HepG2 (cell line): ENCODE data around the gene CCSER1. TPM values are rescaled to one million over a fixed set of nuclear protein-coding genes. Genes with fewer than 3 reads are reported as not detected.

ENCODE experiments used
- ATAC-seq: fragments of 200-7000 bp; cut with Tn5 transposase; 3 replicates; pipeline ENCODE4 v1.9.1; 2020; ENCODE audit warnings: mild to moderate bottlenecking, moderate library complexity
- BruUV-seq: library from RNA; stranded (reverse); fragments of 400-500 nt; replicated peaks from 2 replicates; lab custom pipeline; 2021; lab: Mats Ljungman, UMichigan
- CTCF ChIA-PET: fragments of 300-600 bp; formaldehyde crosslinking; extraction: SDS; loops from one replicate; lab custom pipeline; 2021; ENCODE audit warnings: low total read pairs, inconsistent platforms, low intra/inter-chr PET ratio; lab: Yijun Ruan, JAX
- POLR2A ChIA-PET: fragments of 350-600 bp; sonication (Branson Sonifier 250); formaldehyde crosslinking; loops from one replicate; lab custom pipeline; 2020; ENCODE audit warnings: antibody characterized with exemption, inconsistent platforms; lab: Yijun Ruan, JAX
- DNase-seq: peaks from one replicate; pipeline ENCODE4 v3.0.0-alpha.2; 2015; ENCODE audit warnings: low spot score
- FAIRE-seq: peaks from 3 replicates; lab custom pipeline; 2011; peaks lifted over from hg19 to GRCh38; lab: Jason Lieb, UNC
- H2AFZ ChIP-seq: one replicate; pipeline ENCODE4 v1.6.1; 2011; ENCODE audit warnings: low read length, inconsistent platforms
- H3K27ac ChIP-seq: fragments of 300-600 bp; 3 replicates; pipeline ENCODE4 v1.8.0; 2011; ENCODE audit warnings: mixed run types, mild to moderate bottlenecking, mixed read lengths, low read length, inconsistent platforms; ENCODE audit not compliant: insufficient read depth; ENCODE audit errors: extremely low read length
- H3K27me3 ChIP-seq, 2 experiments: fragments of 200-600 bp in 1 of 2; 2 replicates in 1 of 2; 3 replicates in 1 of 2; pipeline versions ENCODE4 v1.6.0 to v1.8.0; 2011; ENCODE audit warnings: low read length in 2 of 2, mild to moderate bottlenecking in 2 of 2, moderate library complexity in 2 of 2, inconsistent platforms in 1 of 2; ENCODE audit not compliant: insufficient read depth in 2 of 2, control insufficient read depth in 1 of 2
- H3K36me3 ChIP-seq, 2 experiments: fragments of 200-600 bp in 1 of 2; replicated peaks in 1 of 2; 2 replicates in 1 of 2; 3 replicates in 1 of 2; pipeline versions ENCODE4 v1.5.1 to v1.8.0; 2011; ENCODE audit warnings: low read length in 2 of 2, inconsistent platforms in 1 of 2; ENCODE audit not compliant: insufficient read depth in 2 of 2, control insufficient read depth in 1 of 2
- H3K4me1 ChIP-seq: 2 replicates; pipeline ENCODE4 v1.5.1; 2012; ENCODE audit warnings: low read length, inconsistent platforms; ENCODE audit not compliant: insufficient read depth
- H3K4me2 ChIP-seq: 2 replicates; pipeline ENCODE4 v1.6.0; 2011; ENCODE audit warnings: low read depth, low read length, inconsistent platforms
- H3K4me3 ChIP-seq, 3 experiments: fragments of 200-600 bp in 1 of 3; sonication (generic), shearing (Covaris generic) in 1 of 3; replicated peaks in 1 of 3; 2 replicates each; pipeline ENCODE4 v1.5.1; 2011 to 2016; ENCODE audit warnings: low read length in 3 of 3, inconsistent platforms in 2 of 3, low read depth in 2 of 3, mild to moderate bottlenecking in 2 of 3, control low read depth in 1 of 3, mixed read lengths in 1 of 3; ENCODE audit not compliant: insufficient read depth in 1 of 3
- H3K79me2 ChIP-seq: one replicate; pipeline ENCODE4 v1.6.1; 2011; ENCODE audit warnings: low read length, inconsistent platforms; ENCODE audit not compliant: insufficient read depth
- H3K9ac ChIP-seq: 2 replicates; pipeline ENCODE4 v1.6.0; 2011; ENCODE audit warnings: mild to moderate bottlenecking, low read depth, low read length, inconsistent platforms; ENCODE audit not compliant: insufficient read depth
- H3K9me3 ChIP-seq: 2 replicates; pipeline ENCODE4 v1.5.1; 2012; ENCODE audit warnings: mild to moderate bottlenecking, low read length
- H4K20me1 ChIP-seq: 2 replicates; pipeline ENCODE4 v1.6.0; 2011; ENCODE audit warnings: inconsistent platforms, mild to moderate bottlenecking, low read length, moderate library complexity; ENCODE audit not compliant: insufficient read depth
- ETS1 ChIP-seq: sonication (generic); formaldehyde crosslinking; IDR thresholded peaks from 2 replicates; pipeline ENCODE4 v1.4.0; 2020; ENCODE audit warnings: missing genetic modification reagents
- FOXP4 ChIP-seq: sonication (generic); formaldehyde crosslinking; IDR thresholded peaks from 2 replicates; pipeline ENCODE4 v1.4.0; 2020; ENCODE audit warnings: missing genetic modification reagents
- GATA4 ChIP-seq: sonication (generic); IDR thresholded peaks from 2 replicates; pipeline ENCODE4 v1.6.1; 2016; ENCODE audit warnings: antibody characterized with exemption, low read depth, borderline replicate concordance
- HMGA1 ChIP-seq: sonication (generic); formaldehyde crosslinking; conservative IDR thresholded peaks from 2 replicates; pipeline ENCODE4 v1.4.0; 2020; ENCODE audit warnings: missing genetic modification reagents
- HOXA3 ChIP-seq: sonication (generic); formaldehyde crosslinking; IDR thresholded peaks from 2 replicates; pipeline ENCODE4 v1.5.0; 2020; ENCODE audit warnings: missing genetic modification reagents
- MAFK ChIP-seq, 2 experiments: IDR thresholded peaks in 1 of 2; conservative IDR thresholded peaks in 1 of 2; 2 replicates each; pipeline ENCODE4 v1.6.1; 2011; ENCODE audit warnings: improper control_type of control experiment in 2 of 2, low read length in 2 of 2
- NFE2L1 ChIP-seq: sonication (generic); formaldehyde crosslinking; IDR thresholded peaks from 2 replicates; pipeline ENCODE4 v1.4.0; 2020; ENCODE audit warnings: missing genetic modification reagents, mild to moderate bottlenecking, borderline replicate concordance
- POLR2AphosphoS2 ChIP-seq: IDR thresholded peaks from 2 replicates; pipeline ENCODE4 v1.6.1; 2011; ENCODE audit warnings: low read depth, low read length, improper control_type of control experiment
- SIN3A ChIP-seq: IDR thresholded peaks from 2 replicates; pipeline ENCODE4 v1.6.1; 2011; ENCODE audit warnings: low read depth, mild to moderate bottlenecking, control low read depth, low read length, borderline replicate concordance
- ZBTB38 ChIP-seq: sonication (generic); formaldehyde crosslinking; IDR thresholded peaks from 2 replicates; pipeline ENCODE4 v1.5.1; 2020; ENCODE audit warnings: mild to moderate bottlenecking, missing genetic modification reagents
- ZBTB8A ChIP-seq: sonication (generic); formaldehyde crosslinking; IDR thresholded peaks from 2 replicates; pipeline ENCODE4 v1.4.0; 2020; ENCODE audit warnings: mild to moderate bottlenecking, low read depth, missing genetic modification reagents, borderline replicate concordance
- ZNF430 ChIP-seq: sonication (generic); formaldehyde crosslinking; IDR thresholded peaks from 2 replicates; pipeline ENCODE4 v1.9.0; 2021; ENCODE audit warnings: mild to moderate bottlenecking, missing genetic modification reagents
- ZNF446 ChIP-seq: sonication (generic); formaldehyde crosslinking; IDR thresholded peaks from 2 replicates; pipeline ENCODE4 v1.5.0; 2020; ENCODE audit warnings: mild to moderate bottlenecking, missing genetic modification reagents
- ZNF567 ChIP-seq: sonication (generic); formaldehyde crosslinking; IDR thresholded peaks from 2 replicates; pipeline ENCODE4 v1.8.1; 2023; ENCODE audit warnings: mild to moderate bottlenecking, missing genetic modification reagents, borderline replicate concordance
- ZNF576 ChIP-seq: sonication (generic); formaldehyde crosslinking; IDR thresholded peaks from 2 replicates; pipeline ENCODE4 v1.4.0; 2020; ENCODE audit warnings: mild to moderate bottlenecking, missing genetic modification reagents
- ZNF850 ChIP-seq: sonication (generic); formaldehyde crosslinking; conservative IDR thresholded peaks from 2 replicates; pipeline ENCODE4 v1.9.0; 2021; ENCODE audit warnings: mild to moderate bottlenecking, missing genetic modification reagents
- WGBS: methylation state at CpG from one replicate; pipeline ENCODE4 v1.1.6; 2017; ENCODE audit warnings: low lambda C conversion rate; 5-methylcytosine and 5-hydroxymethylcytosine counted together
- in situ Hi-C: cut with HindIII; loops from 2 replicates; pipeline ENCODE4 v1.10.0; 2017; ENCODE audit warnings: low pct_unique_long_range_greater_than_20kb; ENCODE audit not compliant: extremely low pct_ligation_motif_present
- intact Hi-C: fragments of 100-400 bp; cut with micrococcal nuclease; formaldehyde crosslinking; loops from one replicate; pipeline ENCODE4 v1.10.0; 2022; ENCODE audit not compliant: unreplicated experiment
- polyA plus RNA-seq, 8 experiments: library from polyadenylated mRNA; depleted of rRNA in 3 of 8; stranded (reverse) in 7 of 8; unstranded in 1 of 8; fragments of >200 nt; fragmentation: Illumina TruSeq in 4 of 8; extraction: Trizol in 4 of 8; gene quantifications; 2 replicates each; pipeline versions ENCODE4 v1.2.1 to v1.2.3, GENCODE V29; 2011 to 2016; ENCODE audit warnings: low read depth in 4 of 8, missing spikeins in 1 of 8, mixed read lengths in 1 of 8; ENCODE audit not compliant: insufficient read depth in 1 of 8
- total RNA-seq, 5 experiments: library from RNA; depleted of rRNA; stranded (reverse); fragments of >200 nt; fragmentation: Illumina TruSeq; extraction: Trizol; gene quantifications; 2 replicates each; pipeline ENCODE4 v1.2.3, GENCODE V29; 2016; ENCODE audit warnings: low read depth in 1 of 5

The CCSER1 gene
- total and polyA plus RNA-seq, 2 of the 13 experiments (the other 11 are each of a cell fraction or from before 2014, with no cell fraction given) = not detected

- Histone ChIP-seq H3K36me3 (no peaks in the 10 kb centered on the region), H3K79me2 (no peaks in the 10 kb centered on the region), H3K27ac (no peak overlapping the region), H3K4me2 (no peak overlapping the region), H2AFZ (no peak overlapping the region), H3K9ac (no peak overlapping the region), H3K4me1 (no peaks in the 10 kb centered on the region), H3K9me3 (no peaks in the 10 kb centered on the region), H3K27me3 (no peaks in the 10 kb centered on the region), H4K20me1 (no peaks in the 10 kb centered on the region), H3K4me3 (no peak overlapping the region)
- 7% methylated on average over 1 of the region's 1 CpG for WGBS
- in situ Hi-C loops (no loop called here), intact Hi-C loops (loop anchor here (5.0 kb wide), 1 partner anchor 337 kb away; no protein-coding TSS in a partner anchor)
- POLR2A ChIA-PET = no interaction called here
- TF ChIP-seq NFE2L1 (CRISPR knock-in tag) = no peak
- peak; percentile 20 to 66; a peak in 2 of 4 replicates for TF ChIP-seq MAFK (conservative IDR thresholded peaks at IDR 0.05 in 1 of 2, IDR thresholded peaks at IDR 0.05 in 1 of 2; ENCODE audit: low read length in 2 of 2)
- CTCF ChIA-PET = no interaction called here
- ATAC-seq = no peak
- no peak for DNase-seq
- BruUV-seq = no TSS peak
- FAIRE-seq = no peak
Measured at GRCh38 chr4:90780193-90780592, 653.0 kb downstream of the CCSER1 start.

- Histone ChIP-seq H3K9me3 (no peaks in the 10 kb centered on the region), H3K36me3 (no peaks in the 10 kb centered on the region), H3K4me1 (no peaks in the 10 kb centered on the region), H3K9ac (no peak overlapping the region), H3K4me3 (no peak overlapping the region), H2AFZ (no peak overlapping the region), H3K79me2 (no peaks in the 10 kb centered on the region), H4K20me1 (no peaks in the 10 kb centered on the region), H3K4me2 (no peak overlapping the region), H3K27ac (no peak overlapping the region), H3K27me3 (no peaks in the 10 kb centered on the region)
- intact Hi-C loops = no loop called here
- in situ Hi-C loops = no loop called here
- ChIA-PET POLR2A (no interaction called here), CTCF (no interaction called here)
- ATAC-seq (no peak), FAIRE-seq (no peak), DNase-seq (no peak)
- no TSS peak for BruUV-seq
- WGBS = 42% methylated on average over 1 of the region's 1 CpG
- no peak for TF ChIP-seq SIN3A
- no peak for TF ChIP-seq GATA4
- TF ChIP-seq HOXA3 (CRISPR knock-in tag) = no peak
- no peak for TF ChIP-seq ZNF567
- TF ChIP-seq ETS1 (CRISPR knock-in tag) = no peak
- no peak for TF ChIP-seq ZNF430 (CRISPR knock-in tag)
- TF ChIP-seq ZBTB8A (CRISPR knock-in tag) = no peak
- TF ChIP-seq POLR2AphosphoS2 = no peak
- TF ChIP-seq ZNF446 = no peak
- TF ChIP-seq ZBTB38 (CRISPR knock-in tag) = no peak
- no peak for TF ChIP-seq FOXP4 (CRISPR knock-in tag)
- no peak for TF ChIP-seq ZNF850 (CRISPR knock-in tag)
- no peak for TF ChIP-seq HMGA1 (CRISPR knock-in tag)
- TF ChIP-seq ZNF576 (CRISPR knock-in tag) = no peak
Measured at GRCh38 chr4:90786602-90787001, 659.4 kb downstream of the CCSER1 start.
